Measurements from ENCODE around the gene WDR62. TPM values are rescaled to one million over a fixed set of nuclear protein-coding genes. Genes with fewer than 3 reads are reported as not detected.

WDR62 gene
- total RNA-seq, 1 donor from 2014 or later: 35.3 TPM

DNA sequence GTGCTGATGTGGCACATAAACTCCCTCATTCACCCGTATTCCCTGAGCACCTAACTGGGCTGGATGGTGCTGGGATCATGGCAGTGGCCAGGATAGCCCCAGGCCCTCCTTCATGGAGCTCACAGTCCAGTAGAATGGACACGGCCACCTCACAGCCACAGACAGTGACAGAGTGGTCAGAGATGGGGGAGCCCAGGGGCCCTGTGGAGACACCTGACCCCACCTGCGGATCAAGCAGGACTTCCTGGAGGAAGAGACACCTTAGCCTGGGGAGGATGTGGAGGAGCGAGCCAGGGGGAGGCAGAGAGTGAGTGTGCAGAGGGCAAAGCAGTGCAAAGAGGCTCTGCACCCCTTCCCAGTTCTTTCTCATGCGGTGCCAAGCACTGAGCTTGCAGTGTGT lies 35.1 kb downstream of the WDR62 start:
- H3K27ac Mint-ChIP-seq (ENCODE audit: unreplicated experiment): no peak overlapping the region
- TF ChIP-seq, protein P1, sequence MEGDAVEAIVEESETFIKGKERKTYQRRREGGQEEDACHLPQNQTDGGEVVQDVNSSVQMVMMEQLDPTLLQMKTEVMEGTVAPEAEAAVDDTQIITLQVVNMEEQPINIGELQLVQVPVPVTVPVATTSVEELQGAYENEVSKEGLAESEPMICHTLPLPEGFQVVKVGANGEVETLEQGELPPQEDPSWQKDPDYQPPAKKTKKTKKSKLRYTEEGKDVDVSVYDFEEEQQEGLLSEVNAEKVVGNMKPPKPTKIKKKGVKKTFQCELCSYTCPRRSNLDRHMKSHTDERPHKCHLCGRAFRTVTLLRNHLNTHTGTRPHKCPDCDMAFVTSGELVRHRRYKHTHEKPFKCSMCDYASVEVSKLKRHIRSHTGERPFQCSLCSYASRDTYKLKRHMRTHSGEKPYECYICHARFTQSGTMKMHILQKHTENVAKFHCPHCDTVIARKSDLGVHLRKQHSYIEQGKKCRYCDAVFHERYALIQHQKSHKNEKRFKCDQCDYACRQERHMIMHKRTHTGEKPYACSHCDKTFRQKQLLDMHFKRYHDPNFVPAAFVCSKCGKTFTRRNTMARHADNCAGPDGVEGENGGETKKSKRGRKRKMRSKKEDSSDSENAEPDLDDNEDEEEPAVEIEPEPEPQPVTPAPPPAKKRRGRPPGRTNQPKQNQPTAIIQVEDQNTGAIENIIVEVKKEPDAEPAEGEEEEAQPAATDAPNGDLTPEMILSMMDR (conservative IDR thresholded peaks at IDR 0.05): no peak
- peaks cover 9% of the 10 kb centered on the region for H3K36me3 Mint-ChIP-seq (ENCODE audit: low read depth)

DNA sequence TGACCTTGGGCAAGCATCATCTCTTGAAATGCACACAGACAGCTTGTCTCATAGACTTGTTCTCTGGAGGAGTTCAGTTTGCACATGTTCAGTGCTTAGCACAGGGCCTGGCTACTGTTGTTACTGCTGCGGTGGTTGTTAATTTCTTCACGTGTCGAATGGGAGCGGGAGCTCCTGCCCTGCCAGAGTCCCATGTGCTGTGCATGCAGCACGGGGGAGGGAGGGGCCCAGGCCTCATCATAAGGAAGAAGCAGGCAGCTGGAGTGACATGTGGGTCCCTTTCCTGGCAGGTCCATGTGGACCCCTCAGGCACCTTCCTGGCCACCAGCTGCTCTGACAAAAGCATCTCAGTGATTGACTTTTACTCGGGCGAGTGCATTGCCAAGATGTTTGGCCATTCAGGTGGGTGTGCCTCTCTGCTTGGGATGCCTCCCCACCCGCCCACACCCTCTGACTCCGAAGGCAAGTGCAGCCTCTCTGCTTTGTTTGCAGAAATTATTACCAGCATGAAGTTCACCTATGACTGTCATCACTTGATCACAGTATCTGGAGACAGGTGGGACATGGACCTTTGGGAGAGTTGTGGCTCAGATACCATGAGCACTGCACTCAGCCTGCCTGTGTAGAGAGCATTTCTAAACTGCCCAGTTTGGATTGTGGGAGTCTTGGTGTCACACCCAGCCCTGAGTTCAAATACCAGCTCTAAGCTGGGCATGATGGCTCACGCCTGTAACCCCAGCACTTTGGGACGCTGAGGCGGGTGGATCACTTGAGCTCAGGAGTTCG lies 36.4 kb downstream of the WDR62 start:
- no peaks in the 10 kb centered on the region for H3K27me3 Mint-ChIP-seq (ENCODE audit: low read depth)
- no peak overlapping the region for H3K4me3 Mint-ChIP-seq
- H3K4me1 Mint-ChIP-seq: no peaks in the 10 kb centered on the region
- H3K36me3 Mint-ChIP-seq (ENCODE audit: low read depth): peaks cover 6% of the 10 kb centered on the region
- H3K9me3 Mint-ChIP-seq: no peaks in the 10 kb centered on the region
- TF ChIP-seq, protein P1 (conservative IDR thresholded peaks at IDR 0.05): no peak
- H3K27ac Mint-ChIP-seq (ENCODE audit: unreplicated experiment): peak overlapping the region; percentile 12
- no peak for DNase-seq (ENCODE audit: low read depth, low spot score)

More for the DNA sequence above, 35.1 kb downstream of the WDR62 start:
- H3K4me1 Mint-ChIP-seq: no peaks in the 10 kb centered on the region
- H3K4me3 Mint-ChIP-seq: no peak overlapping the region
- H3K27me3 Mint-ChIP-seq (ENCODE audit: low read depth): no peaks in the 10 kb centered on the region
- no peak for DNase-seq (ENCODE audit: low read depth, low spot score)
- no peaks in the 10 kb centered on the region for H3K9me3 Mint-ChIP-seq

DNA sequence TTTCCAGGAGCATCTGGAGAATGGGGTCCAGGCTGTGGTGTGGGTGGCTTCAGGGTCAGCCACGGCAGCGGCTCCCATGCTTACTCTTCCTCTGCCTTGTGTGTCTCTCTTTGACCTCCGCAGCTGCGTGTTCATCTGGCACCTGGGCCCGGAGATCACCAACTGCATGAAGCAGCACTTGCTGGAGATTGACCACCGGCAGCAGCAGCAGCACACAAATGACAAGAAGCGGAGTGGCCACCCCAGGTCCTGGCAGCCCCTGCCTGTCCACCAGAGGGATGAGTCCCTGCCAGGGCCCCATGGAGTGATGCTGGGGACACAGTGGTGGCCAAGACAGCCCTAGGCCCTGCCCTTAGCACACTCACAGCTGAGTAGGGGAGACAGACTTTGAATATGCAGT lies 37.9 kb downstream of the WDR62 start:
- H3K4me3 Mint-ChIP-seq: no peak overlapping the region
- H3K27me3 Mint-ChIP-seq (ENCODE audit: low read depth): no peaks in the 10 kb centered on the region
- H3K4me1 Mint-ChIP-seq: peaks cover 10% of the 10 kb centered on the region
- peaks cover 14% of the 10 kb centered on the region for H3K36me3 Mint-ChIP-seq (ENCODE audit: low read depth)
- no peak for DNase-seq (ENCODE audit: low read depth, low spot score)
- TF ChIP-seq, protein P1 (conservative IDR thresholded peaks at IDR 0.05): no peak
- H3K9me3 Mint-ChIP-seq: no peaks in the 10 kb centered on the region
- H3K27ac Mint-ChIP-seq (ENCODE audit: unreplicated experiment): no peak overlapping the region

DNA sequence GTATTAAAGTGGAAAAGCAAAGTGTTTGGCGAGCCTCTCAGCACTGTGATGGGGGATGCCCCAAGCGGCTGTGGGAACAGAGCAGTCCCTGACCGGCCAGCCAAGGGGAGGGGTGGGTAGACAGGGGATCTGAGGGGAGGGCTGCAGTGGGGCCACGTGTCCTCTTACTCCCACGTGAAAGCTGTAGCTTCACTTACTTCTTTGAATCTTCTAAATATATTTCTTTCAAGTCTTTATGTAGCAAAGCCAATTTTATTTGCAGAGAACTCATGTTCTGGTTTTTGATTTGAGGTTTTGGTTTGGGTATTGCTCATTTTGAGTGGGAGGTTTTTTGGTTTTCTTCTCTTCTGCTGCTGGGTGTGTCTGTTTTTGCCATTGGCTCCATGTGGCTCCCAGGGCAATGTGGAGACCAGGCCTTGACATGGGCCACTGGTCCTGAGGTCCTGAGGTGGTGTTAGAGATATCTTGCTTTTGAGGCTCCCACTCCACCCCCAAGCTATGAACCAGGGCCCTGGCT lies 38.5 kb downstream of the WDR62 start:
- no peak overlapping the region for H3K27ac Mint-ChIP-seq (ENCODE audit: unreplicated experiment)
- H3K36me3 Mint-ChIP-seq (ENCODE audit: low read depth): peaks cover 14% of the 10 kb centered on the region
- H3K9me3 Mint-ChIP-seq: no peaks in the 10 kb centered on the region
- no peaks in the 10 kb centered on the region for H3K27me3 Mint-ChIP-seq (ENCODE audit: low read depth)
- H3K4me1 Mint-ChIP-seq: peaks cover 10% of the 10 kb centered on the region
- no peak for DNase-seq (ENCODE audit: low read depth, low spot score)
- TF ChIP-seq, protein P1 (conservative IDR thresholded peaks at IDR 0.05): no peak
- H3K4me3 Mint-ChIP-seq: no peak overlapping the region

DNA sequence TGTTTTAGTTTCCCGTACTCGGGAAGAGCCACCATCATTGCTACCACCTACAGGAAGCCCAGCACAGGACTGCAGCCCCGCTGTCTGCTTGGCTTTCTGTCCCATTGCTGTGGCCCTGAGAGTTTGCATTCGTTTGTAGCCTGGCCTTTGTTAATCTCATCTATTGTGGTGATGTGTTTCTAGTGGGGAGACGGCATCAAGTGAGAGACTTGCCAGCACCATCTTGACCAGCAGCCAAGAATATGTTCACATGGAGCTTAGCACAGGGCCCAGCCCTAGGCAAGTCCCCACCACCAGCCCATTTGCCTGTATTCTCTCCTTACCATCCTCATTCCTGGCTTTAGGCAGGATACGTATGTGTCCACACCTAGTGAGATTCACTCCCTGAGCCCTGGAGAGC lies 39.0 kb downstream of the WDR62 start:
- no peaks in the 10 kb centered on the region for H3K9me3 Mint-ChIP-seq
- TF ChIP-seq, protein P1 (conservative IDR thresholded peaks at IDR 0.05): no peak

More for the DNA sequence above, 39.0 kb downstream of the WDR62 start:
- peaks cover 10% of the 10 kb centered on the region for H3K4me1 Mint-ChIP-seq
- peaks cover 14% of the 10 kb centered on the region for H3K36me3 Mint-ChIP-seq (ENCODE audit: low read depth)
- H3K27ac Mint-ChIP-seq (ENCODE audit: unreplicated experiment): no peak overlapping the region
- no peak for DNase-seq (ENCODE audit: low read depth, low spot score)
- H3K27me3 Mint-ChIP-seq (ENCODE audit: low read depth): no peaks in the 10 kb centered on the region
- no peak overlapping the region for H3K4me3 Mint-ChIP-seq

All from neural crest cell (in vitro differentiated cells).